Measurements from ENCODE around the gene FAT1. TPM values are rescaled to one million over a fixed set of nuclear protein-coding genes. Genes with fewer than 3 reads are reported as not detected.

The FAT1 gene
- total and polyA plus RNA-seq, 2 donors (not counting 1 experiment from before 2014, with no cell fraction given), result 0.07 to 0.15 TPM

DNA sequence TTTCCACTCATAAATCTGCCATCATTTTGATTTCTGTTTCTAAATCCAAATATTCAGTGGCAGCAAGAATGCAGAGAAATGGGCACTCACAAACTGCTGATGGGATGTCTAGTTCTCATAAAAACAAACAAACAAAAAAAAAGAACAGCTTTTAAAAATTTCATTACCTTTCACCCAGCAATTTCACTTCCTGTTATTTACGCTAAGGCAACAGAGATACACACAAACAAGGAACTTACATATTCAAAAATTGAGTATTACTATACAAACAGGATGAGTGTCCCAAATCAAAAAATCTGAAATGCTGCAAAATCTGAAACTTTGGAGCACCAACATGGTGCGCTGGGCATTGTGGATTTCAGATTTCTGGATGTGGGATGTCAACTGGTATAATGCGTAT is 36.4 kb downstream of the FAT1 start:
- TF ChIP-seq, protein P1, sequence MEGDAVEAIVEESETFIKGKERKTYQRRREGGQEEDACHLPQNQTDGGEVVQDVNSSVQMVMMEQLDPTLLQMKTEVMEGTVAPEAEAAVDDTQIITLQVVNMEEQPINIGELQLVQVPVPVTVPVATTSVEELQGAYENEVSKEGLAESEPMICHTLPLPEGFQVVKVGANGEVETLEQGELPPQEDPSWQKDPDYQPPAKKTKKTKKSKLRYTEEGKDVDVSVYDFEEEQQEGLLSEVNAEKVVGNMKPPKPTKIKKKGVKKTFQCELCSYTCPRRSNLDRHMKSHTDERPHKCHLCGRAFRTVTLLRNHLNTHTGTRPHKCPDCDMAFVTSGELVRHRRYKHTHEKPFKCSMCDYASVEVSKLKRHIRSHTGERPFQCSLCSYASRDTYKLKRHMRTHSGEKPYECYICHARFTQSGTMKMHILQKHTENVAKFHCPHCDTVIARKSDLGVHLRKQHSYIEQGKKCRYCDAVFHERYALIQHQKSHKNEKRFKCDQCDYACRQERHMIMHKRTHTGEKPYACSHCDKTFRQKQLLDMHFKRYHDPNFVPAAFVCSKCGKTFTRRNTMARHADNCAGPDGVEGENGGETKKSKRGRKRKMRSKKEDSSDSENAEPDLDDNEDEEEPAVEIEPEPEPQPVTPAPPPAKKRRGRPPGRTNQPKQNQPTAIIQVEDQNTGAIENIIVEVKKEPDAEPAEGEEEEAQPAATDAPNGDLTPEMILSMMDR (IDR thresholded peaks at IDR 0.05), result no peak
- no peak for TF ChIP-seq EZH2 (IDR thresholded peaks at IDR 0.05; ENCODE audit: borderline replicate concordance, insufficient read depth, low read depth, low read length, poor library complexity, severe bottlenecking)
- no peak overlapping the region for H3K4me3 ChIP-seq (ENCODE audit: control extremely low read depth in 1 of 5, extremely low read depth in 1 of 5, insufficient read depth in 1 of 5, low read depth in 2 of 5, low read length in 4 of 5)
- no peaks in the 10 kb centered on the region for H3K4me1 Mint-ChIP-seq
- POLR2A ChIA-PET, result no interaction called here
- H3K9ac ChIP-seq (ENCODE audit: low read length), result no peak overlapping the region
- H3K9me3 Mint-ChIP-seq (ENCODE audit: insufficient read depth), result peaks cover 2% of the 10 kb centered on the region
- no peak overlapping the region for H2AFZ ChIP-seq (ENCODE audit: insufficient read depth, low read depth, low read length, poor library complexity, severe bottlenecking)
- H3K27ac ChIP-seq (ENCODE audit: low read length in 2 of 2), result no peak overlapping the region
- no peak overlapping the region for H3K27ac Mint-ChIP-seq
- no peak overlapping the region for H3K4me2 ChIP-seq (replicated peaks; ENCODE audit: low read depth, low read length, poor library complexity, severe bottlenecking)
- DNase-seq (no peak), ATAC-seq (ENCODE audit: low read depth) (no peak)
- no peaks in the 10 kb centered on the region for H3K4me1 ChIP-seq (ENCODE audit: control insufficient read depth in 2 of 2, insufficient read depth in 2 of 2, low read length in 2 of 2)
- peaks cover 0 to 3% (median 0%) of the 10 kb centered on the region in 3 donors for H3K9me3 ChIP-seq (ENCODE audit: control extremely low read depth in 1 of 3, control insufficient read depth in 2 of 3, insufficient read depth in 1 of 3, low read length in 2 of 3)
- no peaks in the 10 kb centered on the region for H3K79me2 ChIP-seq (ENCODE audit: control insufficient read depth, insufficient read depth, low read length)
- WGBS (ENCODE audit: insufficient coverage), result 100% methylated on average over 1 of the region's 3 CpGs
- no peak overlapping the region for H3K4me3 Mint-ChIP-seq
- intact Hi-C loops (cut with micrococcal nuclease), result no loop called here
- H4K20me1 ChIP-seq (ENCODE audit: control insufficient read depth, insufficient read depth, low read length, poor library complexity, severe bottlenecking), result no peaks in the 10 kb centered on the region
- H3K36me3 ChIP-seq (replicated peaks in 1 of 2; ENCODE audit: control extremely low read depth in 1 of 2, control insufficient read depth in 1 of 2, extremely low read depth in 1 of 2, insufficient read depth in 2 of 2, low read length in 1 of 2), result no peaks in the 10 kb centered on the region
- CTCF ChIA-PET, result no interaction called here
- no peaks in the 10 kb centered on the region for H3K27me3 ChIP-seq (replicated peaks in 1 of 4; ENCODE audit: control extremely low read depth in 1 of 4, control insufficient read depth in 3 of 4, insufficient read depth in 4 of 4, low read length in 3 of 4)
- H3K27me3 Mint-ChIP-seq, result no peaks in the 10 kb centered on the region

DNA sequence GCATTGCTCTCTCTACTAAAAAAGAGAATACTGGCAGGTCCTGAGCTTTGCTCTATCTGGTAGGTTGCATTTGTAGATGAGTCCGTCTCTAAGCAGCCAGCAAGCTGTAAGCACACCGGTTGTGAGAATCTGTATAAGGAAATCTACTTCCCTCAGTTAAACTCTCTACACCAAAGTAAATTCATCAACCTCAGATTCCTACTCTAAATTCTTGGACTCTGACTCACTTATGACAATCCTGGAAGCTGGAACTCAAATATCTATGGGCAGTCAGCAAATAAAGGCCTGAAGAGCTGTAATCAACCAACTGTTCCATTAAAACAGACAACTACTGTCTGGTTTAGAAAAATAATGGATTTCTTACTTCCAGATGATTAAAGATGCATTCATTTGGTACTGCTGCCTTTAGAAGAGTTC is 37.9 kb downstream of the FAT1 start:
- H3K9me3 ChIP-seq (ENCODE audit: control extremely low read depth in 1 of 3, control insufficient read depth in 2 of 3, insufficient read depth in 1 of 3, low read length in 2 of 3), result peaks cover 0 to 3% (median 0%) of the 10 kb centered on the region in 3 donors
- no peaks in the 10 kb centered on the region for H4K20me1 ChIP-seq (ENCODE audit: control insufficient read depth, insufficient read depth, low read length, poor library complexity, severe bottlenecking)
- ChIA-PET POLR2A (no interaction called here), CTCF (no interaction called here)
- Mint-ChIP-seq H3K4me1 (no peaks in the 10 kb centered on the region), H3K27me3 (no peaks in the 10 kb centered on the region), H3K27ac (no peak overlapping the region), H3K4me3 (no peak overlapping the region), H3K9me3 (ENCODE audit: insufficient read depth) (peaks cover 2% of the 10 kb centered on the region)
- intact Hi-C loops (cut with micrococcal nuclease), result no loop called here
- H3K4me2 ChIP-seq (replicated peaks; ENCODE audit: low read depth, low read length, poor library complexity, severe bottlenecking), result no peak overlapping the region
- H3K9ac ChIP-seq (ENCODE audit: low read length), result no peak overlapping the region
- no peak overlapping the region for H3K27ac ChIP-seq (ENCODE audit: low read length in 2 of 2)
- ATAC-seq (ENCODE audit: low read depth) (no peak), DNase-seq (no peak)
- H2AFZ ChIP-seq (ENCODE audit: insufficient read depth, low read depth, low read length, poor library complexity, severe bottlenecking), result no peak overlapping the region
- H3K27me3 ChIP-seq (replicated peaks in 1 of 4; ENCODE audit: control extremely low read depth in 1 of 4, control insufficient read depth in 3 of 4, insufficient read depth in 4 of 4, low read length in 3 of 4), result no peaks in the 10 kb centered on the region
- no CpG with 5 or more reads among the region's 2 CpGs for WGBS (ENCODE audit: insufficient coverage)
- no peaks in the 10 kb centered on the region for H3K4me1 ChIP-seq (ENCODE audit: control insufficient read depth in 2 of 2, insufficient read depth in 2 of 2, low read length in 2 of 2)
- no peak overlapping the region for H3K4me3 ChIP-seq (ENCODE audit: control extremely low read depth in 1 of 5, extremely low read depth in 1 of 5, insufficient read depth in 1 of 5, low read depth in 2 of 5, low read length in 4 of 5)
- TF ChIP-seq EZH2 (IDR thresholded peaks at IDR 0.05; ENCODE audit: borderline replicate concordance, insufficient read depth, low read depth, low read length, poor library complexity, severe bottlenecking), result no peak
- TF ChIP-seq, protein P1 (IDR thresholded peaks at IDR 0.05), result no peak
- no peaks in the 10 kb centered on the region for H3K36me3 ChIP-seq (replicated peaks in 1 of 2; ENCODE audit: control extremely low read depth in 1 of 2, control insufficient read depth in 1 of 2, extremely low read depth in 1 of 2, insufficient read depth in 2 of 2, low read length in 1 of 2)
- no peaks in the 10 kb centered on the region for H3K79me2 ChIP-seq (ENCODE audit: control insufficient read depth, insufficient read depth, low read length)
